Coronary artery (tissue), 2 donors: Measurements from ENCODE around the gene SLC15A5.

Experiments used
- DNase-seq: peaks from one replicate; pipeline ENCODE4 v3.0.0-alpha.2; 2017; ENCODE audit warnings: low spot score
- H3K27ac ChIP-seq, 2 donors: fragments of 200-600 bp; sonication (generic); one replicate each; pipeline ENCODE4 v1.5.1; 2016 to 2019
- H3K4me3 ChIP-seq: fragments of 200-600 bp; sonication (generic); 2 replicates; pipeline ENCODE4 v1.5.1; 2016; ENCODE audit warnings: mild to moderate bottlenecking, moderate library complexity
- TF ChIP-seq, protein P1 (sequence below): fragments of 200-600 bp; sonication (generic); IDR thresholded peaks from one replicate; pipeline ENCODE4 v1.5.1; 2019; ENCODE audit warnings: antibody characterized with exemption

The SLC15A5 gene

DNA sequence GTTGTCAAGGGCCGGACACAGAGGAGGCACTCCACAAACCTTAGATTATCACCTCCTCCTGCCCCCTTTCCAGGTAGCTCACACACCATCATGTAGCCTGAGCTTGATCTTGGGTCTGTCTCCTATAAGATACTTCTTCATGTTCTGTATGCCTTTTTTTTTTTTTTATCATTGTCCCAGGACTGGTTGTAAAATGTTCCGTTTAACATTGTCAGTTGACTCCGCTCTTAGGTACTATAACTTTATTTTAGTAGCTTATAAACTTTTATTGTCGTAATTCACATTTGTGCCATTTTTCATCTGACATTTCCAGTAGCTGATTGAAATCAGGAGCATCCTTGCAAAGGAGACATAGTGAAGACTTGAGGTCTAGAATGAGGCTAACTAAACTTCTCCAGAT lies 79.9 kb downstream of the SLC15A5 start:
- no peak for DNase-seq
- Histone ChIP-seq H3K27ac (no peak overlapping the region), H3K4me3 (no peak overlapping the region)
- TF ChIP-seq, protein P1, sequence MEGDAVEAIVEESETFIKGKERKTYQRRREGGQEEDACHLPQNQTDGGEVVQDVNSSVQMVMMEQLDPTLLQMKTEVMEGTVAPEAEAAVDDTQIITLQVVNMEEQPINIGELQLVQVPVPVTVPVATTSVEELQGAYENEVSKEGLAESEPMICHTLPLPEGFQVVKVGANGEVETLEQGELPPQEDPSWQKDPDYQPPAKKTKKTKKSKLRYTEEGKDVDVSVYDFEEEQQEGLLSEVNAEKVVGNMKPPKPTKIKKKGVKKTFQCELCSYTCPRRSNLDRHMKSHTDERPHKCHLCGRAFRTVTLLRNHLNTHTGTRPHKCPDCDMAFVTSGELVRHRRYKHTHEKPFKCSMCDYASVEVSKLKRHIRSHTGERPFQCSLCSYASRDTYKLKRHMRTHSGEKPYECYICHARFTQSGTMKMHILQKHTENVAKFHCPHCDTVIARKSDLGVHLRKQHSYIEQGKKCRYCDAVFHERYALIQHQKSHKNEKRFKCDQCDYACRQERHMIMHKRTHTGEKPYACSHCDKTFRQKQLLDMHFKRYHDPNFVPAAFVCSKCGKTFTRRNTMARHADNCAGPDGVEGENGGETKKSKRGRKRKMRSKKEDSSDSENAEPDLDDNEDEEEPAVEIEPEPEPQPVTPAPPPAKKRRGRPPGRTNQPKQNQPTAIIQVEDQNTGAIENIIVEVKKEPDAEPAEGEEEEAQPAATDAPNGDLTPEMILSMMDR = no peak

DNA sequence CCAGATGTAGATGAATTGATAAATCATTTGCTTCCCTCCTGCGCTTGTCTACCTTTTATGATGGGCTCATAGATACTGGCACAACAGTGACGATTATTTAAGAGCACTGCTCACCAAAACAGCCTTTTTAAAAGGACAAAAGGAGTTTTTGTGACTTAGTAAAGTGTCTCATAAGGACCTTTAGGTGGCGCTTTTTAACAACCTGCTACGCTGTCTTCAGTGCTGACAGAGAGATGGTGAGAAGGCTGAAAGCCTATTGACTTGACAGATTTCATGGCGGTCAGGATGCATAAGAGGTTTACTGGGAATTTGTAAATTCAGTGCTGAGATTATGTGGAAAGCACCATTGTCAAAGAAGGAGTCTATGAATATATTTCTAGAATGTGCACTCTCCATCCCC lies 87.6 kb downstream of the SLC15A5 start:
- Histone ChIP-seq H3K4me3 (no peak overlapping the region), H3K27ac (no peak overlapping the region)
- TF ChIP-seq, protein P1 = no peak
- no peak for DNase-seq

DNA sequence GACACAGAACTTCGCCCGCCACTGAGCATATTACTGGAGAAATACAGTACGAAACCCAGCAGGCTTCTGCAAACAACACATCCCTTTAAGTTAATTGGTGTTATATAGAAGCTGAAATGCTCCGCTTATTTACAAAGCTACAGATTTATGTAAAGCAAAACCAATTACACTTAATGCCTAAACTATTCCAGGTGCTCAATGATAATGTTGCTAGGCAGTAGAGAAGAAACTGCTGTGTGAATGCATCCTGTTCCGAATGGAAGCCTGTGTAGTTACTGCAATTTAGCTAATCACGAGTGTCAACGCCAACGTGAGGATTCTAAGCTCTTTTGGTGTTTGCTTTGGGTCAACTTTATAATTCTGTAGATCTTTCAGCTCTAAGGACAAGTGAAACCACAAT lies 89.8 kb downstream of the SLC15A5 start:
- no peak overlapping the region for H3K27ac ChIP-seq
- DNase-seq = no peak
- TF ChIP-seq, protein P1 = no peak
- no peak overlapping the region for H3K4me3 ChIP-seq

DNA sequence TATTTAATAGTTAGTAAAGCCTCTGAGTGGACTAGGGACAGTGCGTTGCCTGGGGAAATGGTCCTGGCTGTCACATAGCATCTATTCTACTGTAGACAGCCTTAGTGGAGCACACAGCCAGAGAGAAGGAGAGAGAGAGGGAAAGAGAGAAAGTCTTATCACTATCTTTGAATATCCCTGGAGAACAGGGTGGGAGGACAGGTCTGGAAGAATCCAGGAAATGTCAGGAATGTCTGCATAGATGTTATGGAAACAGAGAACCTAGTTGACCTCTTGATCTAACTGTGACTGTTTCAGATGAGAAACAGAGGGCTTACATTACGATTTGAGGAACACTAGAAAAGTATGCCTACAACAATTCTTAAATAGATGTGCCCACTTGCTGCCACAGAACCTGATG lies 92.8 kb downstream of the SLC15A5 start:
- Histone ChIP-seq H3K27ac (no peak overlapping the region), H3K4me3 (no peak overlapping the region)
- TF ChIP-seq, protein P1 = no peak
- no peak for DNase-seq

DNA sequence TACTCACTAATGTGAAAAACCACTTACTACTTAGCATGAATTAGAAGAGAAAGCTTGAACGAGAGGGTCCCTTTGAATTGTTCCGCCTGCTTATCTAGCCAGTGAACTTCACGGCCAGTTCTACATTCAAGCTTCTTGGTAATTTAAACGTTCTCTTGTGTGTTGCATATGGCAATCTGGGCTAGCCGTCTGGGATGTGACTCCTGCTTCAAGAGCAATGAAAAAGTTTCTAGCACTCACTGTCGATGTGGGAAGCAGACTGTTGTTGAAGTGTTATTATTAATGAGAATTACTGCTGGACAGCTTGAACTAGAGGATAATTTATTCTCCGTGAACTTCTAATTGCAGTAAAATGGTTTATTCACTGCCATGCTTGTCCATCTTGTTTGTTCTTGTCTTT lies 93.9 kb downstream of the SLC15A5 start:
- TF ChIP-seq, protein P1 = no peak
- no peak for DNase-seq
- Histone ChIP-seq H3K27ac (no peak overlapping the region), H3K4me3 (no peak overlapping the region)

DNA sequence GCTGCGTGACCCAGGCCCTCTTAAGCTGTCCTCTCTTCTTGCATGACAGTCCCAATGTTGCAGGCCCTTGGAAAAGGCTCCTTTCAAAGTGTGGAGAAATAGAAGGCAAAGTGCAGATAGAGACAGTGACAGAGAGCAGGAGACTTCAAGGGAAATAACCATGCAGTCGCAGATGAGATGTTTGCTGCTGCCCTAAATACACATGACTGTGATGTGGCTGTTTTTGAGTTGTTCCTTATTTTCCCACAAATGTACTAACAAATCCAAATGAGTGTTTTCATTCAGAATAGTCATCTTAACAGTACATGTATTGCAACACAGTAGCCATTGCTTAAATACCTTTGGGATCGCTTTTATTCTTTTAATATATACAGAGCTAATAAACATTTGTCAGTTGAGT lies 101.6 kb downstream of the SLC15A5 start:
- H3K4me3 ChIP-seq = no peak overlapping the region
- TF ChIP-seq, protein P1 = no peak
- DNase-seq = no peak
- H3K27ac ChIP-seq = peak overlapping the region in 1 of 2 donors; percentile 29

DNA sequence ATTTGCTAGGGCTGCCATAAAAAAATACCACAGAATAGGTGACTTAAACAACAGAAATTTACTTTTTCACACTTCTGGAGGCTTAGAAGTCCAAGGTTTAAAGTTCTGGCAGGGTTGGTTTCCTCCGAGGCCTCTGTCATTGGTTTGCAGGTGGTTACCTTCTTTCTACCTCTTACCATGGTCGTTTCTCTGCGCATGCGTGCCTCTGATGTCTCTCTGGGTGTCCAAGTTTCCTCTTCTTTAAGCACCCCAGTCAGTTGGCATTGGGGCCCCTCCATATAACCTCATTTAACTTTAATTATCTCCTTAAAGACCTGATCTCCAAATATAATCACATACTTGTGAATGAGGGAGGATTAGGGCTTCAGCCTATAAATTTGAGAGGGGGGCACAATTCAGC lies 103.2 kb downstream of the SLC15A5 start:
- no peak for DNase-seq
- Histone ChIP-seq H3K4me3 (no peak overlapping the region), H3K27ac (no peak overlapping the region)
- TF ChIP-seq, protein P1 = no peak
